Ascending aorta (tissue), 2 donors: ENCODE measurements around the gene TSGA10. TPM values are rescaled to one million over a fixed set of nuclear protein-coding genes. Genes with fewer than 3 reads are reported as not detected.
"Not testable (repeated sequence)": the region's sequence is repeated elsewhere in the genome, so short reads cannot be mapped to it uniquely, and the experiment has no call there.

Source experiments
- DNase-seq, 2 donors: peaks; one replicate each; pipeline ENCODE4 v3.0.0-alpha.2; 2019; ENCODE audit warnings: low spot score in 2 of 2
- H3K27ac ChIP-seq, 2 donors: fragments of 200-600 bp; sonication (generic); one replicate each; pipeline ENCODE4 v1.5.1; 2016 to 2017; ENCODE audit warnings: mild to moderate bottlenecking in 1 of 2
- H3K27me3 ChIP-seq: fragments of 200-600 bp; sonication (generic); one replicate; pipeline ENCODE4 v1.5.1; 2017
- H3K36me3 ChIP-seq, 2 donors: fragments of 200-600 bp; sonication (generic); one replicate each; pipeline ENCODE4 v1.5.1; 2016
- H3K4me1 ChIP-seq, 2 donors: fragments of 200-600 bp; sonication (generic); one replicate each; pipeline ENCODE4 v1.5.1; 2016 to 2017; ENCODE audit warnings: mild to moderate bottlenecking in 1 of 2
- H3K4me3 ChIP-seq, 2 donors: fragments of 200-600 bp; sonication (generic); one replicate each; pipeline ENCODE4 v1.5.1; 2016 to 2017; ENCODE audit warnings: mild to moderate bottlenecking in 1 of 2
- H3K9me3 ChIP-seq, 2 donors: fragments of 200-600 bp; sonication (generic); one replicate each; pipeline ENCODE4 v1.5.1; 2016
- intact Hi-C: fragments of 100-400 bp; cut with DNase I; formaldehyde crosslinking; loops from one replicate; pipeline ENCODE4 v1.15.1; 2023
- total RNA-seq: library from RNA; depleted of rRNA; stranded (reverse); fragments of >200 nt; gene quantifications from one replicate; pipeline ENCODE4 v1.1.0, GENCODE V29; 2016
- TF ChIP-seq, protein P1 (sequence below), 3 experiments: fragments of 200-600 bp in 2 of 3; fragments of 450-650 bp in 1 of 3; sonication (generic) in 2 of 3; IDR thresholded peaks; one replicate each; pipeline ENCODE4 v1.5.1; 2016 to 2019; ENCODE audit warnings: antibody characterized with exemption in 3 of 3, mild to moderate bottlenecking in 1 of 3, moderate library complexity in 1 of 3

Gene TSGA10, protein sequence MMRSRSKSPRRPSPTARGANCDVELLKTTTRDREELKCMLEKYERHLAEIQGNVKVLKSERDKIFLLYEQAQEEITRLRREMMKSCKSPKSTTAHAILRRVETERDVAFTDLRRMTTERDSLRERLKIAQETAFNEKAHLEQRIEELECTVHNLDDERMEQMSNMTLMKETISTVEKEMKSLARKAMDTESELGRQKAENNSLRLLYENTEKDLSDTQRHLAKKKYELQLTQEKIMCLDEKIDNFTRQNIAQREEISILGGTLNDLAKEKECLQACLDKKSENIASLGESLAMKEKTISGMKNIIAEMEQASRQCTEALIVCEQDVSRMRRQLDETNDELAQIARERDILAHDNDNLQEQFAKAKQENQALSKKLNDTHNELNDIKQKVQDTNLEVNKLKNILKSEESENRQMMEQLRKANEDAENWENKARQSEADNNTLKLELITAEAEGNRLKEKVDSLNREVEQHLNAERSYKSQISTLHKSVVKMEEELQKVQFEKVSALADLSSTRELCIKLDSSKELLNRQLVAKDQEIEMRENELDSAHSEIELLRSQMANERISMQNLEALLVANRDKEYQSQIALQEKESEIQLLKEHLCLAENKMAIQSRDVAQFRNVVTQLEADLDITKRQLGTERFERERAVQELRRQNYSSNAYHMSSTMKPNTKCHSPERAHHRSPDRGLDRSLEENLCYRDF
- not detected for total RNA-seq

DNA sequence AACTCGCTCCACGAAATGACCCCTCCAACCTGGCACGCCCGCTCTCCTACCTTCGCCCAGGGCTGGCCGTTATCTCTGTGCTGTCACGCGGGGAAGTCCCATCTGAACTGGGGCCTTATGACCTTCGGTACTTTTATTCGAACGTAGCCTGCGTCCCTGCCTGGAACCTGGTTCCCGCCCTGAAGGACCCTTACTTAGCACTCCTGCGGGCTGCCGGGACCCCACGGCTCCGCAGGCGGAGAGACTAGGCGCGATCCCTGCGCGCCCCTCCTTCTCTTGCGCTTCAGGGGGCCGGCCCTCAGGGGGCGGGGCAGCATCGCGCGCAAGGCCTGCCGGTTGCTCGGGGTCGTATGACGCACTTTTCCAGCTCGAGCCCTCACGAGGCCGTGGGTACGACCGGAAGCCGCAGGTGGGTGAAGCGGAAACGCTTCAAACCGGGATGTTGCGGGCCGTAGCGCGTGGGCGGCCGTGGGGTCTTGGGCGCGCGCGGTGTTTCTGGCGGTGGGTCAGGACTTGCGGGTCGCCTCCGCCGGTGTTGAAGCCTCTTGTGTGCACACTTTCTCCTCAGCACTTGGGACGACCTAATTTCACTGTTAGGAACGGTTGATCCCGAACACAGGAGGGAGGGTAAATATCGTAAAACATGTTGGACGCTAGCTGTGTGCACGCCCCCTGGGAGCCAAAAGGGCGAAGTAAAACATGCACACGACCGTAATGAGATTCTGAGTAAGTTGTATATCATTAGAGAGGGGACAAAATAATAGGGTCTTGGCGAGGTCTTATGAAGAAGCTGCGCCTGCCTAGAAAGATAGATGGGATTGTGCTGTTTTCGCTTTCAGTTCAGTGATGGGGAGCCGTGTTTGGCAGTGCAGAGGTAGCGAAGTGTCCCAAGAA lies at the start of gene TSGA10, which contains the start of gene LIPT1:
Gene TSGA10 (minus strand): TSS at position 300 of the 894 bp plus-strand sequence. CDS start 45,503 bp downstream, outside the sequence.
Gene LIPT1 (plus strand): TSS at position 325 of the 894 bp plus-strand sequence. CDS start 6,991 bp downstream, outside the sequence.
- intact Hi-C loops, result loop anchor here (1.0 to 10.0 kb wide), 7 partner anchors 14 to 1490 kb away; partner anchors contain the start of genes ACTR1B, C2orf15, C2orf92 and COA5
- no peaks in the 10 kb centered on the region for H3K27me3 ChIP-seq
- no peaks in the 10 kb centered on the region for H3K9me3 ChIP-seq
- TF ChIP-seq, protein P1, sequence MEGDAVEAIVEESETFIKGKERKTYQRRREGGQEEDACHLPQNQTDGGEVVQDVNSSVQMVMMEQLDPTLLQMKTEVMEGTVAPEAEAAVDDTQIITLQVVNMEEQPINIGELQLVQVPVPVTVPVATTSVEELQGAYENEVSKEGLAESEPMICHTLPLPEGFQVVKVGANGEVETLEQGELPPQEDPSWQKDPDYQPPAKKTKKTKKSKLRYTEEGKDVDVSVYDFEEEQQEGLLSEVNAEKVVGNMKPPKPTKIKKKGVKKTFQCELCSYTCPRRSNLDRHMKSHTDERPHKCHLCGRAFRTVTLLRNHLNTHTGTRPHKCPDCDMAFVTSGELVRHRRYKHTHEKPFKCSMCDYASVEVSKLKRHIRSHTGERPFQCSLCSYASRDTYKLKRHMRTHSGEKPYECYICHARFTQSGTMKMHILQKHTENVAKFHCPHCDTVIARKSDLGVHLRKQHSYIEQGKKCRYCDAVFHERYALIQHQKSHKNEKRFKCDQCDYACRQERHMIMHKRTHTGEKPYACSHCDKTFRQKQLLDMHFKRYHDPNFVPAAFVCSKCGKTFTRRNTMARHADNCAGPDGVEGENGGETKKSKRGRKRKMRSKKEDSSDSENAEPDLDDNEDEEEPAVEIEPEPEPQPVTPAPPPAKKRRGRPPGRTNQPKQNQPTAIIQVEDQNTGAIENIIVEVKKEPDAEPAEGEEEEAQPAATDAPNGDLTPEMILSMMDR (IDR thresholded peaks at IDR 0.05), result peak in 1 of 3 experiments; percentile 10
- H3K4me1 ChIP-seq, result peaks cover 0 to 13% of the 10 kb centered on the region in 2 donors
- DNase-seq, result peak; percentile 74 to 95
- peak within 1 kb of the TSS; percentile 83 to 84 for H3K27ac ChIP-seq
- peaks cover 12 to 18% of the 10 kb centered on the region in 2 donors for H3K36me3 ChIP-seq
- H3K4me3 ChIP-seq, result peak within 1 kb of the TSS; percentile 72 to 73

DNA sequence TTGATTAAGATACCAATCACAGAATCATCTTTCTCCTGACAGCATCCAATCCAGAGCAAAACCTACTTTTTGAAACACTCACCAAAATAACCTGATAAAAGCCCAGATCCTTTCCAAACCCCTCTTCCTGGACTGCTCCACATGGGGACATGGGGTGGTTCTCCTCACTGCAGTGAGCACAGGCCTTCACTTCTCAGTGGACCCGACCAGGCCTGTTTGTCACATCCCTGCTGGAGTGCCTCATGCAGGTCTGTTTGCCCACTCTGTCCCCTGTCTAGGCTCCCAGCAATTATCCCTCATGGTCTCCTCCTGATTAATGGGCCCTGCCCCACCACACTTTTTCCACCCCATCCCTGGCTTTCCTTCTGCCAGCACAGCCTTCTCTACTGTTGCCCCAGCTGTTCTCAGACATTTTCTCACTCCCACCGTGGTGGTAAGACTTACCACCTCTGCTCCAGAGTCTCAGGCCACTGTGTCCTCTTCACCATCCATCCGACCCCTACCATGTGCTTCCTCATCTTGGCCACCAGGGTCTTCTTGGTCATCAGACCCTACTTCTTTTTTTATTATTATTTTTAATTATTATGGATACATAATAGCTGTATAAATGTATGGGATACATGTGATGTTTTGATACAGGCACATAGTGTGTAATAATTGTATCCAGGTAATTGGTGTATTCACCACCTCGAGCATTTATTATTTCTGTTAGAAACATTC lies 47.4 kb upstream of the TSGA10 start:
- Histone ChIP-seq H3K4me3 (no peak overlapping the region), H3K4me1 (no peaks in the 10 kb centered on the region), H3K27ac (no peak overlapping the region), H3K36me3 (peaks cover 9 to 12% of the 10 kb centered on the region in 2 donors), H3K27me3 (no peaks in the 10 kb centered on the region), H3K9me3 (no peaks in the 10 kb centered on the region)
- TF ChIP-seq, protein P1 (IDR thresholded peaks at IDR 0.05), result no peak
- intact Hi-C loops, result no loop called here
- no peak for DNase-seq

DNA sequence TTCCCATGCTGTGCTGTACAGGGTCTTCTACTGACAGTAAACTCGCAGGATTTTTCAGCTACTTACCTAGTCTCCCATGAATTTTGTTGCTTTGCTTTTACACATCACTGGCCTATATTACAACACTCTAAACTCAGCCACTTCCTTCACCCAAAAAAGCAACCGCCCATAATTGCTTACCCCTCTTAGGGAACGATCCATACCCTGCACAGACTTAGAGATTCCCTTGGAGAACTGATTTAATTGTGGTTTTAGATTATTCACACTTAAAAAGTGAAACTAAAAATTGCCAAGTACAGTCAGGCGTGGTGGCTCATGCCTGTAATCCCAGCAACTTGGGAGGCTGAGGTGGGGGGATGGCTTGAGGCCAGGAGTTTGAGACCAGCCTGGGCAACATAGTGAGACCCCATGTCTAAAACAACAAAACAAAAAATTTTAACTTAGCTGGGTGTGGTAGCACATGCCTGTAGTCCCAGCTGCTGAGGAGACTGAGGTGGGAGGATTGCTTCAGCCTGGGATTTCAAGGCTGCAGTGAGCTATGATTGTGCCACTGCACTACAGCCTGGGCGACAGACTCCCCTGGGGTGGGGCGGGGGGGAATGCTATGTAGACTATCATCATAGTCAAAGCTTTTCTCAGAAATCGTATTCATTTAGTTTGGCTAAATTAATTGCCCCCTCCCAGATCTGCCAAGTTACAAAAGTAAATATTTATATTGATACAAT lies 45.5 kb upstream of the TSGA10 start:
- TF ChIP-seq, protein P1 (IDR thresholded peaks at IDR 0.05), result no peak
- Histone ChIP-seq H3K36me3 (peaks cover 22 to 31% of the 10 kb centered on the region in 2 donors), H3K27ac (no peak overlapping the region), H3K9me3 (no peaks in the 10 kb centered on the region), H3K4me1 (no peaks in the 10 kb centered on the region), H3K4me3 (no peak overlapping the region), H3K27me3 (no peaks in the 10 kb centered on the region)
- DNase-seq, result no peak
- intact Hi-C loops, result no loop called here

DNA sequence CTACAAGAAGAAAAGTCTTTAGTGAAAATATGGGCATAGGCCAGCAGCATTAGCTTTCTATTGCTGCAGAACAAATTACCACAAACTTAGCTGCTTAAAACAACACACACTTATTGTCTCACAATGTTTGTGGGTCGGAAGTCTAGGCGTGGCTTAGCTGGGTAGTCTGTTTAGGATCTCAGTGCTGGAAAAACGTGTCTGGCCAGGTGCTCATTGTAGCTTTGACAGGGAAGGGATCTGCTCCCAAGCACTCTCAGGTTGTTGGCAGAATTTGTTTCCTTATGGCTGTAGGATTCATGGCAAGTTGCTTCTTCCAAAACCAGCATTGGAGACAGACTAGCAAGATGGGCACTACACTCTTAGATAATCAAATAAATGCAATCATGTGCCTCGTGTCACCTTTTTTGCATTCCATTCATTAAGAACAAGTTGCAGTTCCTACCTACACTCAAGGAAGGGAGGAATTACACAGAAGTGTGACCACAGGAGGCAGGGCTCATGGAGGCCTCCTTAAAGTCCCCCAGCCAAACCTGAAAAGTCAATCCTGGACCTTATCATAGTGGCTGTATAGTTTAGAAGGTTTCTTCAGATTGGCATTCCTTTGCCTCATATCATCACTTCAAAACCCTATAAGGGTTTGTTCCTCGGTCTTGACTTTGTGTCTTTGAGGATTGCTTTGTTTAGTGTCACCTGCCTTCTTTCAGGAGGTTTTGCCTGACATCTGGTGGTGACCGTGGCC lies 43.5 kb upstream of the TSGA10 start:
- H3K36me3 ChIP-seq, result peaks cover 27 to 37% of the 10 kb centered on the region in 2 donors
- H3K27me3 ChIP-seq, result no peaks in the 10 kb centered on the region
- DNase-seq, result no peak
- H3K4me3 ChIP-seq, result no peak overlapping the region
- H3K27ac ChIP-seq, result no peak overlapping the region
- H3K4me1 ChIP-seq, result no peaks in the 10 kb centered on the region
- intact Hi-C loops, result no loop called here
- TF ChIP-seq, protein P1 (IDR thresholded peaks at IDR 0.05), result no peak
- no peaks in the 10 kb centered on the region for H3K9me3 ChIP-seq

DNA sequence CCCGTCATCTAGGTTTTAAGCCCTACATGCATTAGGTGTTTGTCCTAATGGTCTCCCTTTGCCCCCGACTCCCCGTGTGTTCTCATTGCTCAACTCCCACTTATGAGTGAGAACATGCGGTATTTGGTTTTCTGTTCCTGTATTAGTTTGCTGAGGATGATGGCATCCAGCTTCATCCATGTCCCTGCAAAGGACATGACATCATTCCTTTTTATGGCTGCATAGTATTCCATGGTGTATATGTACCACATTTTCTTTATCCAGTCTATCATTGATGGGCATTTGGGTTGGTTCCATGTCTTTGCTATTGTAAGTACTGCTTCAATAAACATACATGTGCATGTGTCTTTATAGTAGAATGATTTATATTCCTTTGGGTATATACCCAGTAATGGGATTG lies 37.6 kb upstream of the TSGA10 start:
- H3K4me1 ChIP-seq, DNase-seq, H3K9me3 ChIP-seq, H3K4me3 ChIP-seq, H3K27me3 ChIP-seq, intact Hi-C loops, H3K27ac ChIP-seq: not testable (repeated sequence)
- peaks cover 19 to 62% of the 10 kb centered on the region in 2 donors for H3K36me3 ChIP-seq
